Anterior cingulate cortex (tissue), 58 donors: ENCODE results near the gene DAAM2.

ENCODE experiments used
- DNase-seq, 58 donors: peaks; one replicate each; lab custom pipeline; 2025; lab: John Stamatoyannopoulos, UW

Gene DAAM2

GRCh38 chr6:39942903-39943580, 150.9 kb downstream of the DAAM2 start:
- no peak for DNase-seq

GRCh38 chr6:39945626-39946025, 153.4 kb downstream of the DAAM2 start:
- no peak for DNase-seq

DNA sequence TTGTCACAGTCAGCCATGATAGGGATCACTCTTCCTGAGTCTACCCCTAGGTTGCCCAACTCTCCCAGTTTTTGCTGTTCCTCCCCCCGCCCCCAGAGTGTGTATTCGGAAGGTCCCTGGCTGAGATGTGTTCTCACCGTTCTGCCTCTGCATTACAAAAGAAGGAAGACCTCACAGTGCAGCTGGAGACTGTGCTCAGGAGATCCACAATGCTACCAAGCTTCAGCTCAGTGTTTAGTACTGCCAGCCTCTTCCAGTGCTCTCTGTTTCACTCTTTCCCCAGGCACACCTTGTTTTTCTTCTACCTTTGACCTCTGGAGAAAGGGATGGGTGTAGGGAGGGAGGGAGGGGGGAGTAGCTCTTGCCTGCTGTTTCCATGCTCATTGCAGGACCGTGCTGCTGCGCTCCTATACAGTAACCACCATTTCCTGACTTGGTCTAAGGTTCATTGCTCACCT, 155.5 kb downstream of the DAAM2 start:
- no peak for DNase-seq

DNA sequence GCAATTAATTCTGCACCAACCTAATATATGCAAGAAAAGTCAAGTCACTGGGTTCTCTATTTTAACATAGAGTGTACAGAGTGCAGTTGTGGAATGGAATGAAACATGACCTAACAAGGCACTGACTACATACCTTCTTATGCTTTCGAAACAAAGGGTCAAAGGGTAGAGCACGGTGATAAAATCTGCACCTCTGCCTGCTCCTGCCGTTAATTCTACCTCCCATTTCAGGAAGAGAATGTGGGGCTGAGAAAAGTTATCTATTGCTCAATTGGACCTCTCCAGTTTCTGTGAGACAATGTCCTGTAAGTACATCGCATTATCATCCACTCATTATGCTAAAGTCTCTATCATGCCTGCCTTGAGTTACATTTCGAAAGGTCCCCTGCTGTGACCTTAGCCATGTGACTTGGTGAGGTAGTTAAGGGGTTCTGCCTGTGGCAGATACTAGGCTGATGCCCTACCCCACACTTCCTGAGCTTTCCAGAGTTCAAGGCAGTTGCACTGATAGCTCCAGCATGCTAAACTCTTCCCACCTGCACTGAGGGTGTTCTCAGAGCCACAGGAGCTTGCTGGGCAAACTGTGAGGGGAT, 156.1 kb downstream of the DAAM2 start:
- no peak for DNase-seq

- no peak for DNase-seq
Observed at GRCh38 chr6:39950125-39950720, 158.0 kb downstream of the DAAM2 start.

- DNase-seq, result no peak
Observed at GRCh38 chr6:39951191-39951590, 159.0 kb downstream of the DAAM2 start.

- no peak for DNase-seq
Observed at GRCh38 chr6:39951716-39952115, 159.5 kb downstream of the DAAM2 start.

- DNase-seq, result no peak
Observed at GRCh38 chr6:39952167-39952566, 160.0 kb downstream of the DAAM2 start.

- DNase-seq, result no peak
Observed at GRCh38 chr6:39953076-39953618, 161.0 kb downstream of the DAAM2 start.
